Dermis microvascular lymphatic vessel endothelial cell (primary cell): ENCODE results near the gene CST6. TPM values are rescaled to one million over a fixed set of nuclear protein-coding genes. Genes with fewer than 3 reads are reported as not detected.

Source experiments
- DNase-seq, 2 donors: peaks; one replicate each; pipeline versions ENCODE4 v3.0.0 to v3.0.0-alpha.2; 2010; ENCODE audit warnings: low read depth in 2 of 2
- total RNA-seq: library from RNA; depleted of rRNA; stranded (reverse); fragments of >200 nt; gene quantifications from 2 replicates; pipeline ENCODE4 v1.2.1, GENCODE V29; 2014

The CST6 gene
- 0.38 and 0.64 TPM in 2 replicates for total RNA-seq

DNA sequence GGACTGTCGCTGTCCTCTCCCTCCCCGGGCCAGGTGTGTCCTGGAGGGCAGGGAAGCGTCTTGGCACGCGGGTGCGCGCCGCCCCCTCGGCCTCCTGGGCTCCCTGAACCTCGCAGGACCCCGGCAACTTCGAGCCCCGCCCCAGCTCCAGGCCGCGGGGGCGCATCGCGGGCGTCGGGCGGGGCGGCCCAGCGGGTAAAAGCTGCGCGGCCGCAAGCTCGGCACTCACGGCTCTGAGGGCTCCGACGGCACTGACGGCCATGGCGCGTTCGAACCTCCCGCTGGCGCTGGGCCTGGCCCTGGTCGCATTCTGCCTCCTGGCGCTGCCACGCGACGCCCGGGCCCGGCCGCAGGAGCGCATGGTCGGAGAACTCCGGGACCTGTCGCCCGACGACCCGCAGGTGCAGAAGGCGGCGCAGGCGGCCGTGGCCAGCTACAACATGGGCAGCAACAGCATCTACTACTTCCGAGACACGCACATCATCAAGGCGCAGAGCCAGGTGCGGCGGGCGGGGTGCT lies at the start of gene CST6:
TSS of gene CST6 (plus strand) at position 224 of the 519 bp plus-strand sequence. CDS start at position 261, 37 bp downstream.
- no peak for DNase-seq

DNA sequence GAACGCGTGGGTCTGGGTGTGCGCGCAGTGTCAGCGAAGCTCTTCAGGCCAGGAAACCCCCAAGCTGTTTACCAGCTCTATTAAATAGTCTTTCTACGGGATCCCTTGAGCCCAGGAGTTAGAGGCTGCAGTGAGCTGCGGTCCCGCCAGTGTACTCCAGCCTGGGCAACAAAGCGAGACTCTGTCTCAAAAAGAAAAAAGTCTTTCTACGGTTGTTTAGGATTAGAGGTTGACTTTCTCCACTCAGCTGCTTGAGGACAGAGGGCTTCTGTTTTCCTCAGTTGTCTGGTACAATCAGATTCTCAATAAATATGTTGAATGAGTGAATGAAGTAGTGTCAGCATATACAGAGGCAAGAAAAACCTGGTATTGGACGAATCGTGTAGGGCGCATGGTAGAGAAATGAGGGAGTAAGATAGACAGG lies 49.7 kb upstream of the CST6 start:
- DNase-seq, result no peak

DNA sequence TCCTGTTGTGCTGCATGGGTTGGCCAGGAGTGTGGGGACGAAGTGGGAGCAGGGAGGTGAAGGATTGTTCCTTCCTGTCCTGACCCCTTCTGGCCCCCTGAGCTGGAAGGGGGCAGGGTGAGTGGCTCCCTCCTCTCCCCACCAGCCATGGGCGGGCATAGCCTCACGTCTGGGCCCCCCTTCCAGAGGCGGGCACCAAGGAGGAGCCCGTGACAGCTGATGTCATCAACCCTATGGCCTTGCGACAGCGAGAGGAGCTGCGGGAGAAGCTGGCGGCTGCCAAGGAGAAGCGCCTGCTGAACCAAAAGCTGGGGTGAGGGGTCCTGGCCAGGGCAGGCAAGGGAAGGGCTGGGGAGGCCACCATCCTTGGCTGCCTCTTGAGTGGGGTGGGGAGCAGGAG lies 46.9 kb upstream of the CST6 start:
- DNase-seq, result no peak

GRCh38 chr11:65965986-65966762 lies 45.6 kb upstream of the CST6 start:
- DNase-seq, result no peak

GRCh38 chr11:65967329-65967934 lies 44.4 kb upstream of the CST6 start:
- no peak for DNase-seq

- no peak for DNase-seq
Measured at GRCh38 chr11:65968600-65969482, 43.0 kb upstream of the CST6 start.

GRCh38 chr11:65972116-65972515 lies 39.7 kb upstream of the CST6 start:
- DNase-seq, result no peak

GRCh38 chr11:65973439-65974110 lies 38.2 kb upstream of the CST6 start:
- DNase-seq, result no peak

DNA sequence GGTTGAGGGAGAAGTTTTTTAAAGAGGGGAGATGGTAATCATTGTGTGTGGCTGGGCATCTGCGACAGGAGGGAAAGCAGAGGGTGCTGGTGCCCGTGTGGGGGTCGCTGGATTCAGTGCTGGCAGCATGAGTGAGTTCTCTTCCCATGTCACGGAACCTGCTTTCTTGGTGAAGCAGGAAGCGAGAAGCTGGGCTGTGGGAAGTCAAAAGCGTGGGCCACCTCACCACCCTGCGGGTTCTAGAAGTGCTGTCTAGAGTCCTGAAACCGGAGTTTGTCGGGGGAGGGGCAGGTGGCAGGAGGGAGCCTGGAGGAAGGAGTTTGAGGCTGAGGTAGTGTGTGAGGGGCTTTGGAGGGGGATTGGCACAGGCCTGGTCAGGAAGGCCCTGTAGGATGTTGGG lies 36.0 kb upstream of the CST6 start:
- DNase-seq, result no peak

- no peak for DNase-seq
Measured at GRCh38 chr11:65976216-65977176, 35.3 kb upstream of the CST6 start.

DNA sequence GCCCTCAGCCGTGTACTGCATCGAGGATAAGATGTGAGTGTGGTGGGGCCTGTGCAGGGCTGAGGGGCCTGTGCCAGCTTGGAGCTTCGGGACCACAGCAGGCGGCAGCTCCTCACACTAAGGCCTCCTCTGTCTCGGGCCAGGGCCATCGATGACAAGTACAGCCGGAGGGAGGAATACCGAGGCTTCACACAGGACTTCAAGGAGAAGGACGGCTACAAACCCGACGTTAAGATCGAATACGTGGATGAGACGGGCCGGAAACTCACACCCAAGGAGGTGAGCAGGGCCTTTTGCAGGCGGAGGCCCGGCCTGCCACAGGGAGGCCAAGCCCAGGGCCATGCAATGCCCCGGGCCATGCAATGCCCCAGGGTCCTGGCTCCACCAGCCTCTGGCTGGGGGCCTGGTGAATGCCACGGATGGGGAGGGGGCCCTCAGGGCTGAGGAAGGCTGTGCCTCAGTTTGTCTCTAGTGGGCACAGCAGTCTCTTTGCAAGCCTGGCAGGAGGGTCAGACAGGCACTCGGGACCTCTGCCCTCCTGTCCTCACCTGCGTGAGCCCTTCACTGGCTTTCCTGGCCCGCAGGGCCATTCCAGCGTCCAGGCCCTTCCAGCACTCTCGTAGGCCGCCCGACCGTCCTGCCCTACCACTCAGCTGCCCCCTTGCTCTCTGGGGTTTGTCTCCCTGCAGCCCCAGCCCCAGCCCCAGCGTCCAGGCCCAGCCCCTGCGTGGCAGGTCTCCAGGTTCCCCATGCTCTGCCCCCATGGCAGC lies 34.0 kb upstream of the CST6 start:
- no peak for DNase-seq

- no peak for DNase-seq
Measured at GRCh38 chr11:65978391-65979238, 33.2 kb upstream of the CST6 start.

DNA sequence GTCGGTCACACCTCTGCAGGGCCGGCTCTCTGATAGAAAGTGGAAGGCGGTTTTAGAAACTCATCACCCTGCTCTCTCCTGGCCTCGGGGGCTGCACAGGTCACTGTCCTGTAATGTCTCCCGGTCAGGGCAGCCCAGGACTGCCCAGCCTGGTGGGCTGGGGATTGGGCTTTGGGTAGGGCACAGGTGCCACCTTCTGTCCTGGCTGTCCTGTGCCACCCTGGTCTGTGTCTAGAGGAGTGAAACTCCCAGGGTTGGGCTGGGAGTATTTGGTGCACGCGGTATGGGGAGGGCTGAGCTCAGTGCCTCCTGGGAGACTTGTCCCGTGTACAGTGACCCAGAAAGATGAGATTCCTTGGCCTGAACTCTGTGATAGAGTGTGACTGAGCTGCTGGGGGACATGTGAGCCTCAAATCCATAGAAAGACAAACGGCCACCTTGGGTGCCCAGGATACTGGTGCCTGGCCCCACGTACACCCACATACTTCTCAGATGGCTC lies 32.5 kb upstream of the CST6 start:
- DNase-seq, result no peak

GRCh38 chr11:65981101-65981740 lies 30.6 kb upstream of the CST6 start:
- no peak for DNase-seq

DNA sequence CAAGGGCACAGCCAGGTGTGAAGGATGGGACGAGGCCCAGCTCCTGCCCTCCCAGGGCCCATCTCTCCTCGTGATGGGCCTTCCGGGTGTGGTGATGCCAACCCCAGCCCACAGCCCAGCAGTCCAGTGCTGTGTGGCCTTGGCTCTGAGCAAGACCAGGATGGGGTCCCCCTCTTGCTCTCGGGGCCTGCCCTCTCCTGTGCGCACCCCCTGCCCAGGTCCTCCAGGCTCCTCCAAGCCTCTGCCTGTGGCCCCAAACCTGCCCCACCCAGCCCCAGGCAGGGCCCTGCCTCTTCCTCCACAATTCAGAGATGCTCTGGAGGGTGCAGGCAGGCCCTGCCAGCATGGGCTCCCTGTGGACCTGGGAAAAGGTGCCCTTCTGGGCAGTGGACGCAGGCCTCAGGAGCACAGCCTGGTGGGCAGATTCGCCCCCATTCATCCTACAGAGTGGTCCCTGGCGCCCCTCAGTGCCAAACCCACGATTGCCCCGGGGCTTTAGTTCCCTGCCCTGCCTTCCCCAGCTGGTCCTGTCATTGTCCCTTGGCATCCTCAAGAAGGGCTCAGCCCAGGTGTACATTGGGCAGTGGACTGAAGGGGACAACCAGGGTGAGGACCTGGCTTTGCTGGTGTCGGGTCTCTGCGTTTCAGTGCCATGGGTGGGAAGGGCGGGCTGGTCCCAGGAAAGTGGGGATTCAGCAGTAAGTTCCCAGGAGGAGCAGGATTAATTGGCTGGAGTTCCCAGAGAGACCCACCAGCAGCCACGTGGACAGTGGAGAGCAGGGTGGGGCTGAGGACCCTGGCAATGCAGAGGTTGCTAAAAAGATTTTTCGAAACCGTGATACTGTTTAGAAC lies 29.6 kb upstream of the CST6 start:
- DNase-seq, result no peak

DNA sequence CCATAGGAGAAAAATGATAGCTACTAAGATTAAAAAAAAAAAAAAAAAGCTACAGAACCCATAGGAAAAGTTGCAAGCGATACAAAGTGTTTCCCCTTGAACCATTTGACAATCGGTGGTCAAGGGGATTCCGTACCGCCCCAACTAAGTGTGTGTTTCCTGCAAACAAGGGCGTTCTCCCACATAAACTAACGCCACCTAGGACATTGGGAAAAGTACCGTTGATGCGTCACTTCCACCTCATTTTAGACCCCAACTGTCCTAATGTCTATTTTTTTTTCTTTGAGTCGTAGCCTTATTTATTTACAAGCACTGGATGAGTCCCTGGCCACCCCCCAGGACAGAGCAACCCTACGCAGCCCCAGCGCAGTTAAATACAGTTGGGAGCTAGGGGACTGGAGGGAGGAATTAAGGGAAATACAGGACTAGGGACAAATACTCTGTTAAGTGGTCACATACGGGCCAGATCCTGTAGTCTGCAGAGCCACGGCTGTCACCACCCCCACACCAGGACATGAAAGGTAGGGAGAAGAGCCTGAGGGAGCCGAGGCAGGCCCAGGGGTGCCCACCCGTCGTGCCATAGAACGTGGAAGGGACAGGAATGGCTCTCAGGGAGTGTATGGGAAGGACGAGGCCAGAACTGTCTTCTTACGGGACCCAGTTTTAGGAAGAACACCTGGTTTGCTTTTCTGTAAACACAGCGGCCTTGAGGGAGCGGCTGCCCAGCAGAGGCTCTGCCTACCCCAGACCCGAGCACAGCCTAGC lies 28.8 kb upstream of the CST6 start:
- DNase-seq, result no peak
